DOHH2 (cell line): Measurements from ENCODE around the gene HTR4.

Experiments
- H3F3A ChIP-seq: fragments of 200-600 bp; sonication (generic), shearing (Covaris generic); 2 replicates; pipeline ENCODE4 v1.6.0; 2016; ENCODE audit warnings: antibody characterized with exemption, mild to moderate bottlenecking; ENCODE audit not compliant: control insufficient read depth, insufficient read depth
- H3K27ac ChIP-seq: fragments of 200-600 bp; sonication (generic); 2 replicates; pipeline ENCODE4 v1.5.1; 2014; ENCODE audit warnings: low read depth, mild to moderate bottlenecking, low read length, moderate library complexity
- H3K27me3 ChIP-seq: fragments of 200-600 bp; sonication (generic); 2 replicates; pipeline ENCODE4 v1.6.1; 2014; ENCODE audit warnings: mild to moderate bottlenecking, low read length, mixed read lengths; ENCODE audit not compliant: control insufficient read depth
- H3K36me3 ChIP-seq: fragments of 200-600 bp; sonication (generic); 2 replicates; pipeline ENCODE4 v1.6.1; 2014; ENCODE audit warnings: mild to moderate bottlenecking, low read length, moderate library complexity, mixed read lengths; ENCODE audit not compliant: control insufficient read depth
- H3K4me1 ChIP-seq: fragments of 200-600 bp; sonication (generic); 2 replicates; pipeline ENCODE4 v1.6.1; 2014; ENCODE audit warnings: mild to moderate bottlenecking, low read length, mixed read lengths; ENCODE audit not compliant: control insufficient read depth
- H3K4me2 ChIP-seq: fragments of 200-600 bp; sonication (generic); 2 replicates; pipeline ENCODE4 v1.6.0; 2014; ENCODE audit warnings: mild to moderate bottlenecking, low read length, moderate library complexity
- H3K4me3 ChIP-seq: fragments of 200-600 bp; sonication (generic); 2 replicates; pipeline ENCODE4 v1.5.1; 2014; ENCODE audit warnings: mild to moderate bottlenecking, low read length, mixed read lengths
- H3K79me2 ChIP-seq: fragments of 200-600 bp; sonication (generic); 2 replicates; pipeline ENCODE4 v1.6.1; 2014; ENCODE audit warnings: mild to moderate bottlenecking, low read length, mixed read lengths; ENCODE audit not compliant: control insufficient read depth
- H3K9me2 ChIP-seq: fragments of 200-600 bp; sonication (generic); replicated peaks from 2 replicates; pipeline ENCODE4 v1.6.1; 2014; ENCODE audit warnings: mild to moderate bottlenecking, low read length, mixed read lengths; ENCODE audit not compliant: control insufficient read depth
- H3K9me3 ChIP-seq: fragments of 200-600 bp; sonication (generic); 2 replicates; pipeline ENCODE4 v1.6.1; 2014; ENCODE audit warnings: antibody characterized with exemption, low read length, mixed read lengths; ENCODE audit not compliant: control insufficient read depth, insufficient read depth
- H4K20me1 ChIP-seq: fragments of 200-600 bp; sonication (generic); 2 replicates; pipeline ENCODE4 v1.6.0; 2014; ENCODE audit warnings: low read depth, mild to moderate bottlenecking, antibody characterized with exemption, low read length, moderate library complexity; ENCODE audit not compliant: control insufficient read depth, insufficient read depth
- EZH2phosphoT487 ChIP-seq: fragments of 200-600 bp; sonication (generic); IDR thresholded peaks from 2 replicates; pipeline ENCODE4 v1.6.1; 2017; ENCODE audit warnings: borderline replicate concordance, mild to moderate bottlenecking, antibody characterized with exemption, low read length, moderate library complexity, mixed read lengths
- TF ChIP-seq, protein P1 (sequence below): fragments of 200-600 bp; sonication (generic); IDR thresholded peaks from one replicate; pipeline ENCODE4 v1.5.1; 2014; ENCODE audit warnings: antibody characterized with exemption, mild to moderate bottlenecking, low read depth, low read length; ENCODE audit not compliant: poor library complexity, severe bottlenecking

HTR4 gene

DNA sequence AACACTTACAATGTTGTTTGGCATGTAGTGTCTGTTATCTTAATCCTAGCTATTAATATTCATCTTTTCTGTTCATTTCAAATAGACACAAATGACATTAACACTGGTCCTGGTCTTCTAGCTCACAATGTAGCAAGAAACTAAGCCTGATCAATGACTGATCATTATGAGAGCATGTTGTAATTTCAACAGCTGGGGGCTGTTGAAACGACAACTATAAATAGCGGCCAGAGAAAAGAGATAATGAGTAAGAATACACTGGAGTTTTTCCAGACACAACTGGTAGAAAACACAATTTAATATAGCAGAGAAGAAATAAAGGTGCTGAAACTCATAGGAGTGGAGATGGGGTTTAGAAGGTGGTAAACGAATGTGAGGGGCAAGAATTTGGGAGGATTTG lies 89.2 kb downstream of the HTR4 start:
- Histone ChIP-seq H3K79me2 (no peaks in the 10 kb centered on the region), H4K20me1 (no peaks in the 10 kb centered on the region), H3K4me3 (no peak overlapping the region), H3K27ac (no peak overlapping the region), H3K4me1 (no peaks in the 10 kb centered on the region), H3K9me3 (no peaks in the 10 kb centered on the region), H3K27me3 (0 out of 2 replicates have a peak, but pooled peaks cover 3% of the 10 kb centered on the region), H3K36me3 (no peaks in the 10 kb centered on the region), H3K9me2 (no peaks in the 10 kb centered on the region), H3K4me2 (no peak overlapping the region), H3F3A (no peaks in the 10 kb centered on the region)
- TF ChIP-seq, protein P1, sequence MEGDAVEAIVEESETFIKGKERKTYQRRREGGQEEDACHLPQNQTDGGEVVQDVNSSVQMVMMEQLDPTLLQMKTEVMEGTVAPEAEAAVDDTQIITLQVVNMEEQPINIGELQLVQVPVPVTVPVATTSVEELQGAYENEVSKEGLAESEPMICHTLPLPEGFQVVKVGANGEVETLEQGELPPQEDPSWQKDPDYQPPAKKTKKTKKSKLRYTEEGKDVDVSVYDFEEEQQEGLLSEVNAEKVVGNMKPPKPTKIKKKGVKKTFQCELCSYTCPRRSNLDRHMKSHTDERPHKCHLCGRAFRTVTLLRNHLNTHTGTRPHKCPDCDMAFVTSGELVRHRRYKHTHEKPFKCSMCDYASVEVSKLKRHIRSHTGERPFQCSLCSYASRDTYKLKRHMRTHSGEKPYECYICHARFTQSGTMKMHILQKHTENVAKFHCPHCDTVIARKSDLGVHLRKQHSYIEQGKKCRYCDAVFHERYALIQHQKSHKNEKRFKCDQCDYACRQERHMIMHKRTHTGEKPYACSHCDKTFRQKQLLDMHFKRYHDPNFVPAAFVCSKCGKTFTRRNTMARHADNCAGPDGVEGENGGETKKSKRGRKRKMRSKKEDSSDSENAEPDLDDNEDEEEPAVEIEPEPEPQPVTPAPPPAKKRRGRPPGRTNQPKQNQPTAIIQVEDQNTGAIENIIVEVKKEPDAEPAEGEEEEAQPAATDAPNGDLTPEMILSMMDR: no peak
- TF ChIP-seq EZH2phosphoT487: no peak

DNA sequence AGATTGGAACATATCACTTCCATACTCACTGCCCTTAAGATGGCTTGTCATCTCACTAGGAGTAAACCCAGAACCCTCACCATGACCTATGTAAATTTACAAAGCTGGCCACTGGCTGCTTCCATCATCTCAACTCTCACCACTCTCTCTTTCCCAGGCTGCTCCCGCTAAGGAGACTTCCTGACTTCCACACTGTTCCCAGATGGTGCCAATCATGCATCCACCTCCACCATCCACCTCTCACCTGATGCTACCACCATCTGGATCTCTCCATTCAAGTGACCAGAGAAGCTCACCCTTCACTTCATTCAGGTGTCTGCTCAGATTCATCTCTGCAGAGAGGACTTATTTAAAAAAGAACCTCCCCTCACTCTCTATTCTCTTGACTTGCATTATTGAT lies 91.3 kb downstream of the HTR4 start:
- H4K20me1 ChIP-seq: no peaks in the 10 kb centered on the region
- no peak overlapping the region for H3K4me3 ChIP-seq
- no peaks in the 10 kb centered on the region for H3K9me3 ChIP-seq
- H3K4me2 ChIP-seq: no peak overlapping the region
- no peaks in the 10 kb centered on the region for H3K9me2 ChIP-seq
- no peaks in the 10 kb centered on the region for H3K4me1 ChIP-seq
- no peak overlapping the region for H3K27ac ChIP-seq
- H3K79me2 ChIP-seq: no peaks in the 10 kb centered on the region
- TF ChIP-seq EZH2phosphoT487: no peak
- TF ChIP-seq, protein P1: no peak
- no peaks in the 10 kb centered on the region for H3F3A ChIP-seq
- 0 out of 2 replicates have a peak, but pooled peaks cover 3% of the 10 kb centered on the region for H3K27me3 ChIP-seq
- H3K36me3 ChIP-seq: no peaks in the 10 kb centered on the region

DNA sequence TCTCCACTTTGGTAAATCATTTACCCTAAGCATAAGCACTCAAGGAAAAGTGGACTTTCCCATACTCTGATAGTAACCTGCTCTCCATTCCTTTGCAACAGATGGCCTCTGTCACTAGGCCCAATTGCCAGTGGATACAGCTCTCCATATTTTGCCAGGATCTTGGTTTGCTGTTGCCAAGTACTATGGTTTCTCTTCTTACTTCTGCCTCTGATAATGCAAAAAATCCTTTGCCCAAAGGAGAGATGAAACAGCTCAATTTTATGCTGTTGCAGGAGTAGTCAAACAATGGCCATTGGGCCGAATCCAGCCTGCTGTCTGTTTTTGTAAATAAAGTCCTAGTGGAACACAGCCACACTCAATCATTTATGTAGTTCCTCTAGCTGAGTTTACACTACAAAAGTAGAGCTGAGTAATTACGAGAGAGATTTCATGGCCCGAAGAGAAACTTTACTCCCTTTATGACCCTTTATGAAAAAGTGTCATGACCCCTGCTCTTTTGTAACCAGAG lies 92.5 kb downstream of the HTR4 start:
- no peaks in the 10 kb centered on the region for H3K79me2 ChIP-seq

More for the DNA sequence above, 92.5 kb downstream of the HTR4 start:
- H3K9me2 ChIP-seq: no peaks in the 10 kb centered on the region
- no peak overlapping the region for H3K4me2 ChIP-seq
- no peaks in the 10 kb centered on the region for H3K4me1 ChIP-seq
- H3K4me3 ChIP-seq: no peak overlapping the region
- no peaks in the 10 kb centered on the region for H4K20me1 ChIP-seq
- H3F3A ChIP-seq: no peaks in the 10 kb centered on the region
- TF ChIP-seq EZH2phosphoT487: no peak
- TF ChIP-seq, protein P1: no peak
- 0 out of 2 replicates have a peak, but pooled peaks cover 3% of the 10 kb centered on the region for H3K27me3 ChIP-seq
- no peaks in the 10 kb centered on the region for H3K36me3 ChIP-seq
- no peak overlapping the region for H3K27ac ChIP-seq
- no peaks in the 10 kb centered on the region for H3K9me3 ChIP-seq
